ENCODE data around the gene RALGAPA2.

GRCh38 chr20:20683481-20684321 lies 28.7 kb downstream of the RALGAPA2 start:
- no peak for TF ChIP-seq CTCF (IDR thresholded peaks at IDR 0.05)
- TF ChIP-seq POLR2A (IDR thresholded peaks at IDR 0.05): no peak
- no peak for TF ChIP-seq EP300 (IDR thresholded peaks at IDR 0.05)
- TF ChIP-seq POLR2AphosphoS5 (IDR thresholded peaks at IDR 0.05): no peak
